Activated T-helper 2 cell treated with anti-CD3 and anti-CD28 coated beads, Interferon-gamma antibody, Interleukin-2, Interleukin-4, amounts not matched to agents 10 μg/mL and 5 μg/mL and 100 μg/mL, durations not matched to agents 14 hours and 24 hours and 36 hours (primary cell): ENCODE measurements around the gene NPAS3. TPM values are rescaled to one million over a fixed set of nuclear protein-coding genes. Genes with fewer than 3 reads are reported as not detected.
"Not testable (repeated sequence)": the region's sequence is repeated elsewhere in the genome, so short reads cannot be mapped to it uniquely, and the experiment has no call there.

Experiments
- DNase-seq: peaks from one replicate; pipeline ENCODE4 v3.0.0; 2021; ENCODE audit warnings: low spot score
- H3K27ac Mint-ChIP-seq: one replicate; pipeline ENCODE4 v1.8.0; 2021; ENCODE audit warnings: mixed read lengths
- H3K27me3 Mint-ChIP-seq: one replicate; pipeline ENCODE4 v1.8.0; 2021; ENCODE audit warnings: low read depth, mixed read lengths
- H3K36me3 Mint-ChIP-seq: one replicate; pipeline ENCODE4 v1.8.0; 2021; ENCODE audit warnings: low read depth, mixed read lengths
- H3K4me1 Mint-ChIP-seq: one replicate; pipeline ENCODE4 v1.8.0; 2021; ENCODE audit warnings: low read depth, mixed read lengths
- H3K4me3 Mint-ChIP-seq: one replicate; pipeline ENCODE4 v1.8.0; 2021; ENCODE audit warnings: low read depth, mild to moderate bottlenecking, moderate library complexity, mixed read lengths
- H3K9me3 Mint-ChIP-seq: one replicate; pipeline ENCODE4 v1.8.0; 2021; ENCODE audit warnings: mixed read lengths
- intact Hi-C: fragments of 100-400 bp; cut with micrococcal nuclease; formaldehyde crosslinking; loops from one replicate; pipeline ENCODE4 v1.15.1; 2023
- total RNA-seq: library from RNA; stranded (reverse); gene quantifications from 2 replicates; pipeline ENCODE4 v1.2.3, GENCODE V29; 2022

The NPAS3 gene
- total RNA-seq, 1 donor from 2014 or later = not detected

- no peaks in the 10 kb centered on the region for H3K4me1 Mint-ChIP-seq
- intact Hi-C loops = no loop called here
- H3K27me3 Mint-ChIP-seq = no peaks in the 10 kb centered on the region
- H3K9me3 Mint-ChIP-seq = peaks cover 6% of the 10 kb centered on the region
- no peak overlapping the region for H3K4me3 Mint-ChIP-seq
- H3K27ac Mint-ChIP-seq = no peak overlapping the region
- H3K36me3 Mint-ChIP-seq = no peaks in the 10 kb centered on the region
- DNase-seq = no peak
Measured at GRCh38 chr14:33068626-33069025, 129.9 kb downstream of the NPAS3 start.

DNA sequence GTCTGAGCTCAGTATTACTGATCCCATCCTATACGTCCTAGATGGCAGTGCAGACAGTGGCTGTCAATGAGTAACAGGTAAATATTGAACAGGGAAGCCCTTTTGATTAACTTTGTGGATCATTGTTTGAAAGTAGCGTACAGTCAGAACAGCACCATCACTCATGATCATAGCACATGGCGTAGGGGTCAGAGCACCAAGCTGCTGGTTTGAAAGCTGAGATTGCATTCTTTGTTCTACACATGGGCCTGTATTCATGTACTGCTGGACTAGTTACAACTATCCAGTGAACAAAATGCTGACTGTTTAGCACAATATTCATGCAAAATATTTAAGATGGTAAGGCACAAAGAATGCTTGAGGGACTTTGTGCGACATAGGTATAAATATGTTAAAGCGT lies 131.8 kb downstream of the NPAS3 start:
- intact Hi-C loops = no loop called here
- Mint-ChIP-seq H3K9me3 (peaks cover 6% of the 10 kb centered on the region), H3K4me3 (no peak overlapping the region), H3K4me1 (no peaks in the 10 kb centered on the region), H3K27ac (no peak overlapping the region), H3K36me3 (no peaks in the 10 kb centered on the region), H3K27me3 (no peaks in the 10 kb centered on the region)
- no peak for DNase-seq

- Mint-ChIP-seq H3K27me3 (no peaks in the 10 kb centered on the region), H3K27ac (no peak overlapping the region), H3K36me3 (no peaks in the 10 kb centered on the region), H3K9me3 (no peaks in the 10 kb centered on the region), H3K4me1 (no peaks in the 10 kb centered on the region), H3K4me3 (no peak overlapping the region)
- DNase-seq = no peak
- intact Hi-C loops = no loop called here
Measured at GRCh38 chr14:33073023-33073422, 134.3 kb downstream of the NPAS3 start.

DNA sequence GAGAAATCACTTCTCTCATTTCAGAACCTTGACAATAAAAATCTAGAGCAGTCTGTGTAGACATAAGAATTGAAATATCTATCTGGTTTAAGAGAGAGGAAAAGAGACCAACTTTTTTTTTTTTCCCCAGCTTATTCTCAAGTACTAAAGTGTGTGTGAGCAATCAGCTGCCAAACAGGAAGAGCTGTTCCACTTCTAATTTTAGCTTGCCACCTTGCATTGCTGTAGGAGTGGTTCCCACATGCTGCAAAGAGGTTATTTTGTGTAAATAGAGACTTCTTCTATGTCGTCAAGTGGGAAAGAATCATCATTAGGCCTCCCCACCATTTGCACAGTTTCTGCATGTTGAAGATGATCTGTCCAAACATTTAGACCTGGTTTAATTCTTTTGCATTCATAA lies 142.6 kb downstream of the NPAS3 start:
- Mint-ChIP-seq H3K27me3 (no peaks in the 10 kb centered on the region), H3K27ac (no peak overlapping the region), H3K4me3 (no peak overlapping the region), H3K36me3 (no peaks in the 10 kb centered on the region), H3K4me1 (no peaks in the 10 kb centered on the region), H3K9me3 (no peaks in the 10 kb centered on the region)
- no peak for DNase-seq
- intact Hi-C loops = no loop called here

DNA sequence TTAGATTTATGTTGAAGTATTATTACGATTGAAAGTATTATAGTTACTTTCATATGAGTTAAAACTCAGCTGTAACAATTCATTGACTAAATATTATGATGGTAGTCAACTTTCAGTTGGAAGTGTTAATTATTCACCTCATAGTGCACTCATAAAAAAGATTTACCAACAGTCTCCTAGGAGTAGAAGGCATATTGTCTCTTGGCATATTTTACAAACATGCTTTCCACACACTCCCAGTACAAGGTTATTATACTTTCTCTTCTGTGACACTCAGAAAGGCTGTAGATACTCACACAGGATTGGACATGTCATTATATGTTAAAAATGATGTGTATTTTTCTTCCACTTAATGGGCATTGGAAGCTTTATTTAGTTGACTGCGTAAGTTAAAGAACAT lies 147.1 kb downstream of the NPAS3 start:
- peaks cover 12% of the 10 kb centered on the region for H3K9me3 Mint-ChIP-seq
- intact Hi-C loops = no loop called here
- DNase-seq = no peak
- H3K4me3 Mint-ChIP-seq = no peak overlapping the region
- no peak overlapping the region for H3K27ac Mint-ChIP-seq
- no peaks in the 10 kb centered on the region for H3K36me3 Mint-ChIP-seq
- no peaks in the 10 kb centered on the region for H3K4me1 Mint-ChIP-seq
- H3K27me3 Mint-ChIP-seq = no peaks in the 10 kb centered on the region

DNA sequence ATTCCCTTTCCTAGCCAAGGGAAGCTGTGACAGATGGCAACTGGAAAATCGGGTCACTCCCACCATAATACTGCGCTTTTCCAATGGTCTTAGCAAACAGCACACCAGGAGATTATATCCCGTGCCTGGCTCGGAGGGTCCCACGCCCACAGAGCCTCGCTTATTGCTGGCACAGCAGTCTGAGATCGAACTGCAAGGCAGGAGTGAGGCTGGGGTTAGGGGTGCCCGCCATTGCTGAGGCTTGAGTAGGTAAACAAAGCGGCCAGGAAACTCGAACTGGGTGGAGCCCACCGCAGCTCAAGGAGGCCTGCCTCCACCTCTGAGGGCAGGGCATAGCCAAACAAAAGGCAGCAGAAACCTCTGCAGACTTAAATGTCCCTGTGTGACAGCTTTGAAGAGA lies 149.6 kb downstream of the NPAS3 start:
- H3K36me3 Mint-ChIP-seq, H3K27me3 Mint-ChIP-seq, H3K4me1 Mint-ChIP-seq, H3K27ac Mint-ChIP-seq, intact Hi-C loops, H3K4me3 Mint-ChIP-seq, DNase-seq: not testable (repeated sequence)
- H3K9me3 Mint-ChIP-seq = peaks cover 24% of the 10 kb centered on the region

DNA sequence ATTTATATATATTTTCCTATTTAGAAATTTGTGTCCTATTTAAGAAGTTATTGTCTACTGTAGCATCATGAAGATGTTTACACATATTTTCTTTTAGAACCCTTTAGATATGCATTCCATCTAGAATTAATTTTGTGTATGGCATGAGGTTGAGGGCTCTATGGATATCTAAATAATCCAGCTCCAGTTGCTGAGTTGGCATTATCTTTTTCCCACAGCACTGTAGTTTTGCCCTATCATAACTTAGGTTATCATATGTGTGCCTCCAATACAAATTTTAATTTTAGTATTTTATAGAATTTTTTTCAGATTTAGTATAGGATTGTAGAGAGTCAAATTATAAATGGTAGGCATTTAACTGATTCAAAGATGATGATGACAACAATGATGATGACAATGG lies 159.3 kb downstream of the NPAS3 start:
- H3K4me1 Mint-ChIP-seq = no peaks in the 10 kb centered on the region
- DNase-seq = no peak
- intact Hi-C loops = no loop called here
- H3K4me3 Mint-ChIP-seq = no peak overlapping the region
- H3K27ac Mint-ChIP-seq = no peak overlapping the region
- H3K27me3 Mint-ChIP-seq = no peaks in the 10 kb centered on the region
- H3K9me3 Mint-ChIP-seq = peaks cover 6% of the 10 kb centered on the region
- no peaks in the 10 kb centered on the region for H3K36me3 Mint-ChIP-seq

DNA sequence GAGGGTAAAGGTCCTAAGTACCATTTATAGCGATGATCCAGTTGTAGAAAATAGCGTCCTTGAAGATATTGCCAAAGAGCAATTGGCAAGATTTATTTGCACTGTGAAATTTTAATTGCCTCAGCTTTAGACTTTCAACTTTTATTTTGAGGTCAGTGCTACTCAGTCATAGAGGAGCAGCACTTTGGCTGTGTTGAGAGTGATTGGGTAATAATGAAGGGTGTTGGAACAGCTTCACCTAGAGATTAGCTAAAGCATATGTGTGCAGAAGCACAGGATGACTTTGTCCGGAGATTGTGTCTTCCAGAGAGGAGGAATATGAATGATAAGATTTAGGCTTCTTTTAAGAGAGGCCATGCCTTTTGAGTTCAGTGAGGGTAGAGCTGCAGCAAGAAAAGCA lies 164.8 kb downstream of the NPAS3 start:
- DNase-seq = no peak
- no peak overlapping the region for H3K27ac Mint-ChIP-seq
- intact Hi-C loops = no loop called here
- no peaks in the 10 kb centered on the region for H3K27me3 Mint-ChIP-seq
- no peak overlapping the region for H3K4me3 Mint-ChIP-seq
- no peaks in the 10 kb centered on the region for H3K36me3 Mint-ChIP-seq
- peaks cover 6% of the 10 kb centered on the region for H3K9me3 Mint-ChIP-seq
- no peaks in the 10 kb centered on the region for H3K4me1 Mint-ChIP-seq

GRCh38 chr14:33103966-33104365 lies 165.3 kb downstream of the NPAS3 start:
- H3K4me1 Mint-ChIP-seq = no peaks in the 10 kb centered on the region
- intact Hi-C loops = no loop called here
- no peaks in the 10 kb centered on the region for H3K36me3 Mint-ChIP-seq

GRCh38 chr14:33110737-33111443 lies 172.2 kb downstream of the NPAS3 start:
- Mint-ChIP-seq H3K4me3 (no peak overlapping the region), H3K27ac (no peak overlapping the region)

More at GRCh38 chr14:33103966-33104365, 165.3 kb downstream of the NPAS3 start:
- Mint-ChIP-seq H3K4me3 (no peak overlapping the region), H3K27ac (no peak overlapping the region), H3K9me3 (peaks cover 6% of the 10 kb centered on the region), H3K27me3 (no peaks in the 10 kb centered on the region)
- DNase-seq = no peak

GRCh38 chr14:33114331-33114730 lies 175.7 kb downstream of the NPAS3 start:
- intact Hi-C loops = no loop called here
- no peak overlapping the region for H3K4me3 Mint-ChIP-seq
- DNase-seq = no peak
- no peaks in the 10 kb centered on the region for H3K27me3 Mint-ChIP-seq
- no peaks in the 10 kb centered on the region for H3K36me3 Mint-ChIP-seq
- H3K4me1 Mint-ChIP-seq = no peaks in the 10 kb centered on the region
- H3K9me3 Mint-ChIP-seq = peaks cover 15% of the 10 kb centered on the region
- no peak overlapping the region for H3K27ac Mint-ChIP-seq

More at GRCh38 chr14:33110737-33111443, 172.2 kb downstream of the NPAS3 start:
- Mint-ChIP-seq H3K36me3 (no peaks in the 10 kb centered on the region), H3K27me3 (no peaks in the 10 kb centered on the region), H3K4me1 (no peaks in the 10 kb centered on the region), H3K9me3 (peaks cover 15% of the 10 kb centered on the region)
- no peak for DNase-seq
- intact Hi-C loops = no loop called here

DNA sequence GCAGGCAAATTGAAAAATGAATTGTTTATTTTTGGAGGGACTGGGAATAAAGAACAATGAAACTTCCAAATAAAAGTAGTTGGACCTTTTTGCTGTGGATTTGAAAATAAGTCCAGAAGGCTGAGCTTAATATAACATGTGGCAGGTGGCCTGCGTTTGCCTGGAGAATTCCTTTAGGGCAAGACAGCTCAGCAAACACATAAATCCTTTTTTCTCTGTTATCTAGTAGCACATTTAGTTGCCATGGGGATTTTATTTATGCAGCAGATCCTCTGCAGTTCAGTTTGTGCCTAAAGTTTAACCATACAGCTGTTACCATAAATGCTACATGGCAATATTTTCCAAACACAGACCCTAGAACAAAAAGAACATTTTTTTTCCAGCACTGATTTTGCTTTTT lies 180.0 kb downstream of the NPAS3 start:
- no peaks in the 10 kb centered on the region for H3K4me1 Mint-ChIP-seq
- intact Hi-C loops = no loop called here
- H3K27me3 Mint-ChIP-seq = no peaks in the 10 kb centered on the region
- peaks cover 9% of the 10 kb centered on the region for H3K9me3 Mint-ChIP-seq
- H3K4me3 Mint-ChIP-seq = no peak overlapping the region
- H3K27ac Mint-ChIP-seq = no peak overlapping the region
- no peaks in the 10 kb centered on the region for H3K36me3 Mint-ChIP-seq
- no peak for DNase-seq

DNA sequence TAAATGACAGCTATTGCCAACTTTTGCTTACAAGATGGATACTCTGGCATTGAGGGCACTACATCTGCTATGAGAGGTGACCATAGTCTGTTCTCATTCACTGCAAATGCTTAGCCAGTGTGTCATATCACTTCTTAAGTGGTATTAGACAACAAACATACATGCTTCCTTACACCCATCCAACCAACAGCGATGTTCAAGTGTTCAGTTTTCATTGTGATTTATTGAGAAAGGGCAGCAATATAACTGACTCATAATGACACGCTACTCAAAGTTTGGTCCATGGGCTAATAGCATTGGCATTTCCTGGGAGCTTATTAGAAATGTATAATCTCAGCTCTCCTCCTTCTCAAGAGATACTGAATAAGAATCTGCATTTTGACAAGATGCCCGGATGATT lies 181.7 kb downstream of the NPAS3 start:
- Mint-ChIP-seq H3K4me3 (no peak overlapping the region), H3K9me3 (no peaks in the 10 kb centered on the region), H3K27ac (no peak overlapping the region), H3K27me3 (no peaks in the 10 kb centered on the region), H3K36me3 (no peaks in the 10 kb centered on the region), H3K4me1 (no peaks in the 10 kb centered on the region)
- intact Hi-C loops = no loop called here
- DNase-seq = no peak

- no peaks in the 10 kb centered on the region for H3K9me3 Mint-ChIP-seq
- DNase-seq = no peak
- H3K4me1 Mint-ChIP-seq = no peaks in the 10 kb centered on the region
- H3K27me3 Mint-ChIP-seq = no peaks in the 10 kb centered on the region
- no peak overlapping the region for H3K4me3 Mint-ChIP-seq
- intact Hi-C loops = no loop called here
- H3K27ac Mint-ChIP-seq = no peak overlapping the region
- no peaks in the 10 kb centered on the region for H3K36me3 Mint-ChIP-seq
Measured at GRCh38 chr14:33120966-33121365, 182.3 kb downstream of the NPAS3 start.
